ENCODE results near the gene BCL2.

Gene BCL2

DNA sequence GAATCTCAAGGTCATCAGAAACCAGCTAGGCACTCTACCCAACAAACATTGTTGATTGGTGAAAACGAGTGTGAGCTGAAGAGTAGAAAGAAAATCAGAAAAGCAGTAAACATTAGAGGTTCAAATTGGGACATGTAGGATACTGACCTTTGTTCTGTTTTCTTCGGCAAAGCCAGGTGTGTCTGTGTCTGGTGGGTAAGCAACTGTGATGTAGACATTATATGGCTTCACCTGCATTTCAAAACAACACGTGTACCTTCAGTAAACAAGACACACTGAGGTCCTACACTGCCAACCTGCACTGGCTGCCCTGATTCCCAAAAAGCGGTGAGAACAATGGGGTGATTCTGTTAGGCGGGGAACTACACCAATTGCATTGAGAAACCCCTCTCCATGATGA, 24.7 kb upstream of the BCL2 start:
- H3K4me2 ChIP-seq (ENCODE audit: insufficient read depth, low read length) = no peak overlapping the region
- H3K9ac ChIP-seq (ENCODE audit: low read depth, low read length) = no peak overlapping the region
- no peak overlapping the region; the same call in 1 of the 2 replicates for H3K27ac ChIP-seq (ENCODE audit: low read length)
- H3K27me3 ChIP-seq (ENCODE audit: insufficient read depth, low read length, poor library complexity) = no peaks in the 10 kb centered on the region
- H3K4me3 ChIP-seq (ENCODE audit: low read depth in 1 of 2, low read length in 2 of 2) = no peak overlapping the region
- DNase-seq (no peak), ATAC-seq (ENCODE audit: insufficient read depth, low read depth) (no peak)
- no peak for TF ChIP-seq EZH2 (IDR thresholded peaks at IDR 0.05; ENCODE audit: borderline replicate concordance, low read depth, low read length, severe bottlenecking)
- TF ChIP-seq, protein P1, sequence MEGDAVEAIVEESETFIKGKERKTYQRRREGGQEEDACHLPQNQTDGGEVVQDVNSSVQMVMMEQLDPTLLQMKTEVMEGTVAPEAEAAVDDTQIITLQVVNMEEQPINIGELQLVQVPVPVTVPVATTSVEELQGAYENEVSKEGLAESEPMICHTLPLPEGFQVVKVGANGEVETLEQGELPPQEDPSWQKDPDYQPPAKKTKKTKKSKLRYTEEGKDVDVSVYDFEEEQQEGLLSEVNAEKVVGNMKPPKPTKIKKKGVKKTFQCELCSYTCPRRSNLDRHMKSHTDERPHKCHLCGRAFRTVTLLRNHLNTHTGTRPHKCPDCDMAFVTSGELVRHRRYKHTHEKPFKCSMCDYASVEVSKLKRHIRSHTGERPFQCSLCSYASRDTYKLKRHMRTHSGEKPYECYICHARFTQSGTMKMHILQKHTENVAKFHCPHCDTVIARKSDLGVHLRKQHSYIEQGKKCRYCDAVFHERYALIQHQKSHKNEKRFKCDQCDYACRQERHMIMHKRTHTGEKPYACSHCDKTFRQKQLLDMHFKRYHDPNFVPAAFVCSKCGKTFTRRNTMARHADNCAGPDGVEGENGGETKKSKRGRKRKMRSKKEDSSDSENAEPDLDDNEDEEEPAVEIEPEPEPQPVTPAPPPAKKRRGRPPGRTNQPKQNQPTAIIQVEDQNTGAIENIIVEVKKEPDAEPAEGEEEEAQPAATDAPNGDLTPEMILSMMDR (IDR thresholded peaks at IDR 0.05; ENCODE audit: borderline replicate concordance, extremely low read depth, low read length, poor library complexity, severe bottlenecking) = no peak
- H3K79me2 ChIP-seq (ENCODE audit: insufficient read depth, low read length) = no peaks in the 10 kb centered on the region
- H3K9me3 ChIP-seq (ENCODE audit: insufficient read depth, low read length, severe bottlenecking) = no peaks in the 10 kb centered on the region
- no peaks in the 10 kb centered on the region; the same call in 1 of the 2 replicates for H4K20me1 ChIP-seq (ENCODE audit: insufficient read depth, low read length)
- H3K4me1 ChIP-seq (ENCODE audit: insufficient read depth, low read length) = no peaks in the 10 kb centered on the region
- H3K36me3 ChIP-seq (ENCODE audit: insufficient read depth, low read length) = peaks cover 75% of the 10 kb centered on the region
- no peak overlapping the region for H2AFZ ChIP-seq (ENCODE audit: low read depth, low read length)

DNA sequence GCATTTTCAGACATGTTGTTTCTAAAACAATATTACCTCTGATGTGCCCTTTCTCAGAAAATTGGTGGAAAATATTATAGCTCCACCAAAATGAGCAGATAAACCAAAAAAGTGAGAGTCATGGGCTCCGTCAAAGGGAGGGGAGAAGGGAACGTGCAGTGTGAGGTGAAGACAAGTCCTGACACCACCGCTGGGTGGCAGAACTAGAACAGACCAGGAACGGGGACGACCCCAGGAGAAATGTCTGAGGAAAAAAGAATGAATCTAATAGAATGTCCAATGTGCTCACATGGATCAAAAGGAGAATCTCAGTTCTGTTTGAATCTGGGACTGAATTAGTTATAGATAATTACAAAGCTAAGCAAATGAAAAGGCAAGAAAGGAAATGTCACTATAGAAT, 22.6 kb upstream of the BCL2 start:
- no peak for TF ChIP-seq EZH2 (IDR thresholded peaks at IDR 0.05; ENCODE audit: borderline replicate concordance, low read depth, low read length, severe bottlenecking)
- TF ChIP-seq, protein P1 (IDR thresholded peaks at IDR 0.05; ENCODE audit: borderline replicate concordance, extremely low read depth, low read length, poor library complexity, severe bottlenecking) = peak; percentile 14
- Histone ChIP-seq H3K9me3 (ENCODE audit: insufficient read depth, low read length, severe bottlenecking) (no peaks in the 10 kb centered on the region), H3K27ac (ENCODE audit: low read length) (no peak overlapping the region), H3K27me3 (ENCODE audit: insufficient read depth, low read length, poor library complexity) (no peaks in the 10 kb centered on the region), H4K20me1 (ENCODE audit: insufficient read depth, low read length) (no peaks in the 10 kb centered on the region; the same call in 1 of the 2 replicates), H3K4me3 (ENCODE audit: low read depth in 1 of 2, low read length in 2 of 2) (no peak overlapping the region), H3K4me1 (ENCODE audit: insufficient read depth, low read length) (no peaks in the 10 kb centered on the region), H3K4me2 (ENCODE audit: insufficient read depth, low read length) (no peak overlapping the region), H3K79me2 (ENCODE audit: insufficient read depth, low read length) (no peaks in the 10 kb centered on the region), H2AFZ (ENCODE audit: low read depth, low read length) (no peak overlapping the region), H3K9ac (ENCODE audit: low read depth, low read length) (no peak overlapping the region), H3K36me3 (ENCODE audit: insufficient read depth, low read length) (peaks cover 81% of the 10 kb centered on the region)
- DNase-seq (no peak), ATAC-seq (ENCODE audit: insufficient read depth, low read depth) (no peak)

DNA sequence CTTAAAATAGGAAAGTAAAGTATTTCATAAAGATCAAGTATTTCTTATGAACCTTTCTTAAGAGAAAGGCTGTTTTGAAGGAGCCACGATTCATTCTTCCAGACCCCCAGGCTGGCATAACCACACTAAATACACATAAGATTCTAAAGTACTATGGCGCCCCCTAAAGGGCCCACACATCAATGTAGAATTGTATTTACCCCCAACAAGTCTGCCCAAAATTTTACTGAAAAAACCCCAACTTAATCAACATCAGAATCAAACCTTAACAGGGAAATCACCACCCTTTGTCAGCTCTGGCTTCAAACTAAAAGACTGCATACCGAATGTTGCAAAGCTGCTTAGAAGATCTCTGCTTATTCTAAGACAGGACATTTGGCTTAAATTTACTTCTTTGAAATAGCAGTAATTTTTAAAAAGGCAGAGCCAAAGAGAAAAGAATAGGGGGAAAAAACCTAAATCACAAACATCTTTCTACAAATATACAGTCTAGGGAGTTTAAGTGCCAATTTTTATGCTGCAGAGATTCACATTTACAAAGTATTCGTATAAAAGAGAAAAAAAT, 20.4 kb upstream of the BCL2 start:
- H3K4me1 ChIP-seq (ENCODE audit: insufficient read depth, low read length) = no peaks in the 10 kb centered on the region
- H3K27ac ChIP-seq (ENCODE audit: low read length) = no peak overlapping the region
- H3K79me2 ChIP-seq (ENCODE audit: insufficient read depth, low read length) = no peaks in the 10 kb centered on the region
- H3K27me3 ChIP-seq (ENCODE audit: insufficient read depth, low read length, poor library complexity) = no peaks in the 10 kb centered on the region
- no peaks in the 10 kb centered on the region for H3K9me3 ChIP-seq (ENCODE audit: insufficient read depth, low read length, severe bottlenecking)
- TF ChIP-seq EZH2 (IDR thresholded peaks at IDR 0.05; ENCODE audit: borderline replicate concordance, low read depth, low read length, severe bottlenecking) = no peak
- TF ChIP-seq, protein P1 (IDR thresholded peaks at IDR 0.05; ENCODE audit: borderline replicate concordance, extremely low read depth, low read length, poor library complexity, severe bottlenecking) = peak; percentile 71
- ATAC-seq (ENCODE audit: insufficient read depth, low read depth) (peak; percentile 89), DNase-seq (peak; percentile 55)
- H3K9ac ChIP-seq (ENCODE audit: low read depth, low read length) = no peak overlapping the region
- H3K4me2 ChIP-seq (ENCODE audit: insufficient read depth, low read length) = no peak overlapping the region
- H2AFZ ChIP-seq (ENCODE audit: low read depth, low read length) = no peak overlapping the region
- no peak overlapping the region for H3K4me3 ChIP-seq (ENCODE audit: low read depth in 1 of 2, low read length in 2 of 2)
- H3K36me3 ChIP-seq (ENCODE audit: insufficient read depth, low read length) = peaks cover 74% of the 10 kb centered on the region
- no peaks in the 10 kb centered on the region; the same call in 1 of the 2 replicates for H4K20me1 ChIP-seq (ENCODE audit: insufficient read depth, low read length)
